Endothelial cell of umbilical vein (primary cell): Measurements from ENCODE around the gene ELOVL2. TPM values are rescaled to one million over a fixed set of nuclear protein-coding genes. Genes with fewer than 3 reads are reported as not detected.

Source experiments
- BruUV-seq: library from RNA; stranded (reverse); fragments of 400-500 nt; replicated peaks from 2 replicates; lab custom pipeline; 2021; lab: Mats Ljungman, UMichigan
- CTCF ChIA-PET: fragments of 300-600, 350-600 bp; sonication (Branson Sonifier 250); formaldehyde crosslinking; loops from one replicate; lab custom pipeline; 2021; ENCODE audit warnings: antibody characterized with exemption, inconsistent platforms; lab: Charles Lee
- POLR2A ChIA-PET: fragments of 300-600, 350-600 bp; sonication (Branson Sonifier 250); formaldehyde crosslinking; loops from one replicate; lab custom pipeline; 2021; ENCODE audit warnings: antibody characterized with exemption, inconsistent platforms; lab: Charles Lee
- DNase-seq: peaks from one replicate; pipeline ENCODE4 v3.0.0-alpha.2; 2011; ENCODE audit warnings: low read depth, low spot score
- FAIRE-seq: peaks from 2 replicates; lab custom pipeline; 2011; peaks lifted over from hg19 to GRCh38; lab: Jason Lieb, UNC
- H2AFZ ChIP-seq: 2 replicates; pipeline ENCODE4 v1.6.0; 2012; ENCODE audit warnings: low read depth, low read length, control low read depth, inconsistent platforms
- H3K27ac ChIP-seq: 2 replicates; pipeline ENCODE4 v1.5.1; 2011; ENCODE audit warnings: low read depth, mild to moderate bottlenecking, control low read depth, low read length, moderate library complexity; ENCODE audit not compliant: insufficient read depth
- H3K27me3 ChIP-seq, 2 experiments: 2 replicates each; pipeline versions ENCODE4 v1.6.0 to v1.6.1; 2011; ENCODE audit warnings: low read length in 2 of 2, mixed read lengths in 1 of 2; ENCODE audit not compliant: control insufficient read depth in 2 of 2, insufficient read depth in 2 of 2
- H3K36me3 ChIP-seq, 2 experiments: 2 replicates in 1 of 2; 3 replicates in 1 of 2; pipeline ENCODE4 v1.5.1; 2011; ENCODE audit warnings: low read length in 2 of 2, mild to moderate bottlenecking in 1 of 2, moderate library complexity in 1 of 2; ENCODE audit not compliant: control insufficient read depth in 2 of 2, insufficient read depth in 2 of 2; ENCODE audit errors: extremely low read depth in 1 of 2
- H3K4me1 ChIP-seq: 3 replicates; pipeline ENCODE4 v1.5.1; 2011; ENCODE audit warnings: mild to moderate bottlenecking, low read length; ENCODE audit not compliant: control insufficient read depth, insufficient read depth; ENCODE audit errors: extremely low read depth
- H3K4me2 ChIP-seq: 2 replicates; pipeline ENCODE4 v1.6.1; 2011; ENCODE audit warnings: low read length, control low read depth, mixed read lengths; ENCODE audit not compliant: insufficient read depth
- H3K4me3 ChIP-seq, 3 experiments: fragments of 200-600 bp in 1 of 3; sonication (generic), shearing (Covaris generic) in 1 of 3; replicated peaks in 1 of 3; 2 replicates each; pipeline ENCODE4 v1.5.1; 2011 to 2016; ENCODE audit warnings: control low read depth in 3 of 3, low read length in 3 of 3, mild to moderate bottlenecking in 2 of 3, inconsistent platforms in 1 of 3, low read depth in 1 of 3, moderate library complexity in 1 of 3; ENCODE audit not compliant: insufficient read depth in 1 of 3
- H3K79me2 ChIP-seq: 2 replicates; pipeline ENCODE4 v1.6.0; 2012; ENCODE audit warnings: low read length, inconsistent platforms; ENCODE audit not compliant: control insufficient read depth, insufficient read depth
- H3K9ac ChIP-seq: replicated peaks from 2 replicates; pipeline ENCODE3; 2011; ENCODE audit warnings: low read length, control low read depth; ENCODE audit not compliant: insufficient read depth; ENCODE audit errors: extremely low read depth
- H3K9me1 ChIP-seq: replicated peaks from 3 replicates; pipeline ENCODE4 v1.6.0; 2011; ENCODE audit warnings: mild to moderate bottlenecking, low read length; ENCODE audit not compliant: control insufficient read depth, insufficient read depth; ENCODE audit errors: extremely low read depth
- H3K9me3 ChIP-seq: replicated peaks from 2 replicates; pipeline ENCODE4 v1.5.1; 2012; ENCODE audit warnings: low read length, inconsistent platforms; ENCODE audit not compliant: control insufficient read depth, insufficient read depth
- H4K20me1 ChIP-seq: replicated peaks from 2 replicates; pipeline ENCODE3; 2011; ENCODE audit warnings: mild to moderate bottlenecking, low read length; ENCODE audit not compliant: control insufficient read depth, insufficient read depth; ENCODE audit errors: extremely low read depth
- EZH2 ChIP-seq: IDR thresholded peaks from 2 replicates; pipeline ENCODE4 v1.6.1; 2012; ENCODE audit warnings: borderline replicate concordance, low read depth, mild to moderate bottlenecking, moderate library complexity, low read length, inconsistent platforms; ENCODE audit not compliant: severe bottlenecking
- FOS ChIP-seq: IDR thresholded peaks from 2 replicates; pipeline ENCODE4 v1.6.1; 2011; ENCODE audit warnings: mild to moderate bottlenecking, low read length, moderate library complexity, borderline replicate concordance; ENCODE audit not compliant: insufficient read depth
- GATA2 ChIP-seq: IDR thresholded peaks from 2 replicates; pipeline ENCODE4 v1.7.0; 2011; ENCODE audit warnings: low read depth, mild to moderate bottlenecking, moderate library complexity, mixed read lengths, low read length; ENCODE audit not compliant: insufficient read length, insufficient read depth
- JUN ChIP-seq: IDR thresholded peaks from 2 replicates; pipeline ENCODE4 v1.6.1; 2011; ENCODE audit warnings: borderline replicate concordance, low read depth; ENCODE audit not compliant: insufficient read length, insufficient read depth
- MAX ChIP-seq: IDR thresholded peaks from 2 replicates; pipeline ENCODE4 v1.6.1; 2011; ENCODE audit not compliant: insufficient read depth, insufficient read length
- MYC ChIP-seq: IDR thresholded peaks from one replicate; pipeline ENCODE4 v1.6.1; 2011; ENCODE audit warnings: mild to moderate bottlenecking, low read depth, low read length
- POLR2A ChIP-seq: IDR thresholded peaks from 2 replicates; pipeline ENCODE4 v1.6.1; 2012; ENCODE audit warnings: low read depth, mild to moderate bottlenecking, control low read depth, low read length
- POLR2AphosphoS5 ChIP-seq: IDR thresholded peaks from 2 replicates; pipeline ENCODE4 v1.6.1; 2012; ENCODE audit warnings: low read depth, mild to moderate bottlenecking, control low read depth, low read length, moderate library complexity; ENCODE audit not compliant: insufficient read depth
- dilution Hi-C: fragments of 300-500 bp; cut with MboI; formaldehyde crosslinking; loops from one replicate; pipeline ENCODE4 v1.15.0; 2019; ENCODE audit warnings: low sequenced_read_pairs; ENCODE audit not compliant: extremely low pct_ligation_motif_present
- intact Hi-C: fragments of 100-400 bp; cut with micrococcal nuclease; formaldehyde crosslinking; loops from one replicate; pipeline ENCODE4 v1.10.0; 2022
- polyA plus RNA-seq, 4 experiments: library from polyadenylated mRNA; depleted of rRNA in 3 of 4; stranded (reverse) in 3 of 4; unstranded in 1 of 4; fragments of >200 nt; gene quantifications; 2 replicates each; pipeline versions ENCODE4 v1.2.1 to v1.2.3, GENCODE V29; 2011 to 2012; ENCODE audit warnings: missing spikeins in 1 of 4
- total RNA-seq: library from RNA; stranded (reverse); gene quantifications from 2 replicates; pipeline ENCODE4 v1.2.3, GENCODE V29; 2021
- TF ChIP-seq, protein P1 (sequence below), 2 donors: IDR thresholded peaks; 1 replicate in 1 of 2; 2 replicates in 1 of 2; pipeline ENCODE4 v1.5.1; 2011; ENCODE audit warnings: low read length in 2 of 2, mild to moderate bottlenecking in 2 of 2, moderate library complexity in 2 of 2, control low read depth in 1 of 2, inconsistent platforms in 1 of 2, low read depth in 1 of 2; ENCODE audit not compliant: insufficient read depth in 1 of 2; ENCODE audit errors: extremely low read depth in 1 of 2

Gene ELOVL2
- total and polyA plus RNA-seq, 2 donors (not counting 3 experiments of a cell fraction or from before 2014, with no cell fraction given), result not detected

GRCh38 chr6:10972196-10972595 lies 71.9 kb downstream of the ELOVL2 start:
- no peak overlapping the region for H3K4me3 ChIP-seq
- TF ChIP-seq MYC (no peak), MAX (no peak), FOS (no peak), POLR2AphosphoS5 (no peak), GATA2 (no peak), POLR2A (no peak), JUN (no peak), EZH2 (no peak)
- TF ChIP-seq, protein P1, sequence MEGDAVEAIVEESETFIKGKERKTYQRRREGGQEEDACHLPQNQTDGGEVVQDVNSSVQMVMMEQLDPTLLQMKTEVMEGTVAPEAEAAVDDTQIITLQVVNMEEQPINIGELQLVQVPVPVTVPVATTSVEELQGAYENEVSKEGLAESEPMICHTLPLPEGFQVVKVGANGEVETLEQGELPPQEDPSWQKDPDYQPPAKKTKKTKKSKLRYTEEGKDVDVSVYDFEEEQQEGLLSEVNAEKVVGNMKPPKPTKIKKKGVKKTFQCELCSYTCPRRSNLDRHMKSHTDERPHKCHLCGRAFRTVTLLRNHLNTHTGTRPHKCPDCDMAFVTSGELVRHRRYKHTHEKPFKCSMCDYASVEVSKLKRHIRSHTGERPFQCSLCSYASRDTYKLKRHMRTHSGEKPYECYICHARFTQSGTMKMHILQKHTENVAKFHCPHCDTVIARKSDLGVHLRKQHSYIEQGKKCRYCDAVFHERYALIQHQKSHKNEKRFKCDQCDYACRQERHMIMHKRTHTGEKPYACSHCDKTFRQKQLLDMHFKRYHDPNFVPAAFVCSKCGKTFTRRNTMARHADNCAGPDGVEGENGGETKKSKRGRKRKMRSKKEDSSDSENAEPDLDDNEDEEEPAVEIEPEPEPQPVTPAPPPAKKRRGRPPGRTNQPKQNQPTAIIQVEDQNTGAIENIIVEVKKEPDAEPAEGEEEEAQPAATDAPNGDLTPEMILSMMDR (IDR thresholded peaks at IDR 0.05; ENCODE audit: extremely low read depth in 1 of 2, insufficient read depth in 1 of 2, low read depth in 1 of 2, low read length in 2 of 2), result no peak

More at GRCh38 chr6:10972196-10972595, 71.9 kb downstream of the ELOVL2 start:
- Histone ChIP-seq H3K9me3 (no peaks in the 10 kb centered on the region), H2AFZ (no peak overlapping the region), H3K4me1 (no peaks in the 10 kb centered on the region), H3K36me3 (no peaks in the 10 kb centered on the region), H3K79me2 (no peaks in the 10 kb centered on the region), H3K9me1 (no peaks in the 10 kb centered on the region), H3K9ac (no peak overlapping the region), H3K27ac (no peak overlapping the region), H3K27me3 (peaks cover 0 to 2% of the 10 kb centered on the region in 2 experiments), H3K4me2 (no peak overlapping the region), H4K20me1 (no peaks in the 10 kb centered on the region)
- no peak for DNase-seq
- no peak for FAIRE-seq
- intact Hi-C loops, result no loop called here
- dilution Hi-C loops, result no loop called here
- BruUV-seq, result no TSS peak
- CTCF ChIA-PET, result interaction anchor here (3.8 kb wide), 1 partner anchor 17 kb away, joined by 11 read pairs; no protein-coding TSS in a partner anchor
- POLR2A ChIA-PET, result no interaction called here
